Thoracic aorta (tissue), 2 donors: Measurements from ENCODE around the gene AXIN2. TPM values are rescaled to one million over a fixed set of nuclear protein-coding genes. Genes with fewer than 3 reads are reported as not detected.
"Not testable (repeated sequence)": the region's sequence is repeated elsewhere in the genome, so short reads cannot be mapped to it uniquely, and the experiment has no call there.

Experiments
- ATAC-seq: fragments of 150-250 bp; one replicate; pipeline ENCODE4 v1.8.0; 2017; ENCODE audit warnings: low read depth; ENCODE audit not compliant: insufficient number of reproducible peaks, low FRiP score
- DNase-seq: peaks from one replicate; pipeline ENCODE4 v3.0.0-alpha.2; 2020; ENCODE audit warnings: low spot score
- H3K27ac ChIP-seq, 2 donors: fragments of 200-600 bp; sonication (generic); 1 replicate in 1 of 2; 2 replicates in 1 of 2; pipeline ENCODE4 v1.5.1; 2016; ENCODE audit warnings: mild to moderate bottlenecking in 2 of 2, moderate library complexity in 2 of 2
- H3K27me3 ChIP-seq: fragments of 200-600 bp; sonication (generic); replicated peaks from 2 replicates; pipeline ENCODE4 v1.6.0; 2016; ENCODE audit warnings: mild to moderate bottlenecking; ENCODE audit not compliant: insufficient read depth
- H3K36me3 ChIP-seq: fragments of 200-600 bp; sonication (generic); one replicate; pipeline ENCODE4 v1.5.1; 2016
- H3K4me1 ChIP-seq, 2 donors: fragments of 200-600 bp; sonication (generic); 1 replicate in 1 of 2; 2 replicates in 1 of 2; pipeline versions ENCODE4 v1.5.1 to v1.6.0; 2016; ENCODE audit warnings: low read depth in 2 of 2, mild to moderate bottlenecking in 1 of 2; ENCODE audit not compliant: control insufficient read depth in 1 of 2
- H3K4me3 ChIP-seq: fragments of 200-600 bp; sonication (generic); 2 replicates; pipeline ENCODE4 v1.5.1; 2016; ENCODE audit warnings: mild to moderate bottlenecking
- H3K9me3 ChIP-seq: fragments of 200-600 bp; sonication (generic); 2 replicates; pipeline ENCODE4 v1.5.1; 2016
- CTCF ChIP-seq: fragments of 200-600 bp; sonication (generic); IDR thresholded peaks from one replicate; pipeline ENCODE4 v1.5.1; 2019; ENCODE audit warnings: antibody characterized with exemption
- total RNA-seq, 2 donors: library from RNA; depleted of rRNA; stranded (reverse); fragments of >200 nt; gene quantifications; one replicate each; pipeline versions ENCODE4 v1.1.0 to v1.2.3, GENCODE V29; 2016

Gene AXIN2
- total RNA-seq, 2 donors from 2014 or later = 24.9 to 27.4 TPM

DNA sequence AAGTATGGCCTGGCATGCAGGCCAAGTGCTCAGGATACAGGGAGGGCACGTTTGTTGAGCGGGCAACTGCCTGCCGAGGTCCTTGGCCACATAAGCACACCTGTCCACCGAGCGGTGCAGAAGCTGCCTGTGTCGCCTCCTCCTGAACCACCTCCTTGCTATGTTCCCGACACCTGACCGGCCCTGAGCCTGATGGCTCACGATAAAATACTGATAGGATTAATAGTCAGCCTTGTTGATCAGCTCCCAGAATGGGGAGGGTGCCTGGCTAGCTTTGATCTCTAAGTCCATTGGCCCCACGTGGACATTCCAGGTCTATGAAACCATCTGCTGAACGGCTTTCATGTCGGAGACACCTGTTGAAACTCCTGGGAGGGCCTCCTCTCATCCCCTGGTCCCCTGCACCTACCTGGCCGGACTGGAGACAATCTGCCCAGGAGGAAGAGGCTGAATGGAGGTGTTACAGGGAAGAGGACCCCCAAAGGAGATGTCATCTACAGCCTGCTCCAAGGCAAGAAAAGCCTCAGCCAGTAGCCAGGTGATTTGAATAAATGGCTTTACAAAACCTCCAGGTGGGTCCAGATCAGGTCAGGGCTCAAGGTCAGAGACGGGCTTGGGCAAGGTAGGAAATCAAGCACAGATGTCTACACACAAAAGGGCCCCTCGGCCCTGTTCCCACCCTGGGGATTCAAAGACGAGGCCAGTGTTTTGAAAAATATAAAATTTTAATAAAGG lies 33.4 kb downstream of the AXIN2 start:
- ATAC-seq (no peak), DNase-seq (no peak)
- H3K4me3 ChIP-seq = no peak overlapping the region
- no peaks in the 10 kb centered on the region for H3K9me3 ChIP-seq
- peaks cover 15% of the 10 kb centered on the region for H3K36me3 ChIP-seq
- no peak for TF ChIP-seq CTCF
- no peak overlapping the region for H3K27ac ChIP-seq
- H3K4me1 ChIP-seq = peaks cover 18 to 40% of the 10 kb centered on the region in 2 donors
- H3K27me3 ChIP-seq = no peaks in the 10 kb centered on the region

- Histone ChIP-seq H3K27me3 (no peaks in the 10 kb centered on the region), H3K4me3 (no peak overlapping the region), H3K4me1 (peaks cover 16 to 33% of the 10 kb centered on the region in 2 donors), H3K27ac (no peak overlapping the region), H3K36me3 (peaks cover 14% of the 10 kb centered on the region), H3K9me3 (no peaks in the 10 kb centered on the region)
- ATAC-seq (no peak), DNase-seq (no peak)
- no peak for TF ChIP-seq CTCF
Observed at GRCh38 chr17:65527381-65527780, 34.1 kb downstream of the AXIN2 start.

- not testable (repeated sequence) for H3K27ac ChIP-seq, ATAC-seq, H3K27me3 ChIP-seq, DNase-seq, H3K4me3 ChIP-seq, H3K9me3 ChIP-seq
- peaks cover 14% of the 10 kb centered on the region for H3K36me3 ChIP-seq
- peaks cover 11 to 28% of the 10 kb centered on the region in 2 donors for H3K4me1 ChIP-seq
Observed at GRCh38 chr17:65526854-65527253, 34.6 kb downstream of the AXIN2 start.

- ATAC-seq (no peak), DNase-seq (no peak)
- no peak for TF ChIP-seq CTCF
- Histone ChIP-seq H3K27me3 (no peaks in the 10 kb centered on the region), H3K9me3 (no peaks in the 10 kb centered on the region), H3K4me1 (peaks cover 0 to 8% of the 10 kb centered on the region in 2 donors), H3K27ac (no peak overlapping the region), H3K4me3 (no peak overlapping the region), H3K36me3 (peaks cover 4% of the 10 kb centered on the region)
Observed at GRCh38 chr17:65523853-65524664, 37.4 kb downstream of the AXIN2 start.

DNA sequence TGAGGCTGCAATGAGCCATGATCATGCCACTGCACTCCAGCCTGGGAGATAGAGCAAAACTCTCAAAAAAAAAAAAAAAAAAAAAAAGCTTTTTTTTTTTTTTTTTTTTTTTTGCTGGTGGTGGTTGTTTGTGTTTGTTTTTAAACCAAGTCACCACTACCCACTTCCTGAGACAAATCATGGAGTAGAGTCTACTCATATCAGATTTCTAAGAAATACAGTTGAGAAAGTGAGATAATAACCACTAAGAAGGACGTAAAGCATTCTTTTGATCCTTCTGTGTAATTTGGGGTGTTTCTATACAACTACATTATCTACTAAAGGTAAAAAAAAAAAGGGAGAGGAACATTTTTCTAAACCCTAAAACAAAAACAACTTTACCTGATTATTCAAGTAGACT lies 38.0 kb downstream of the AXIN2 start:
- H3K36me3 ChIP-seq = peaks cover 3% of the 10 kb centered on the region
- no peak for TF ChIP-seq CTCF
- H3K27ac ChIP-seq = no peak overlapping the region
- H3K9me3 ChIP-seq = no peaks in the 10 kb centered on the region
- H3K27me3 ChIP-seq = no peaks in the 10 kb centered on the region
- no peak overlapping the region for H3K4me3 ChIP-seq
- ATAC-seq (no peak), DNase-seq (no peak)
- peaks cover 0 to 8% of the 10 kb centered on the region in 2 donors for H3K4me1 ChIP-seq
